HG02870 (cell line): Measurements from ENCODE around the gene KCNAB3.

Experiments used
- ATAC-seq: cut with Tn5 transposase; IDR thresholded peaks from one replicate; pipeline ENCODE4 v1.9.1; 2021; ENCODE audit warnings: mild to moderate bottlenecking, moderate library complexity; ENCODE audit not compliant: unreplicated experiment

KCNAB3 gene

DNA sequence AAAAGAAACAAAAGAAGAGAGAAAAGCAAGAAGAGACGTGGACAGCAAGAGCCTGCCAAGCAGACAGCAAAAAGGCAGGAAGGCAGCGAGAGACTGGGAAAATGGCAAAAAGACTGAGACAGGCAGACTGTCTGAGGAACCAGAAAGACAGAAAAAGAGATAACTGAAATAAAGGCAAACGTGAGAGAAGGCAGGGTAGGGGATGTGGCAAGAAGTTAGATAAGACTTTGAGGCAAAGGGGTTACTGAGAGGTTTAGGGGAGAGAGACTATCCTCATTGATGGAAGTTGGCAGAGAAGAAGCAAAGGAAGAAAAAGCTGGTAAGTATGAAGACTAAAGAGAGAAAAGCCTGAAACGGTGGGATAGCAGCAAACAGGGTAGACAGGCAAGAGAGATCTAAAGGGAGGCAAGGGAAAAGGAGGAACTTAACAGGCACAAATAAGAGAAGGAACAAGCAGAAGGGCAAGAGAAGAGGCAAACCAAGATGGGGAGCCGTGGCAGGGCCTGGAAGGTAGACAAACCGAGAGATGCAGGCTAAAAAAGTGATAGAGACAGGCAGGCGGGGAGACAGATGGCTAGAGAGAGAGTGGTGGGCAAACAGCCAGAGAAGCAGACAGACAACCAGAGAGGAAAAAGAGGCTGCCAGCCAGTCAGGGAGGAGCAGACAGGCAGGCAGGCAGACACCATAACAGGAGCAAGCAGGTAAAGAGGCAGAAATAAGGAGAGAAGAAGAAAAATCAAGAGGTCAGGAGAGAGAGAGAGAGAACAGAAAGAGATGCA, 48.2 kb downstream of the KCNAB3 start:
- no peak for ATAC-seq

DNA sequence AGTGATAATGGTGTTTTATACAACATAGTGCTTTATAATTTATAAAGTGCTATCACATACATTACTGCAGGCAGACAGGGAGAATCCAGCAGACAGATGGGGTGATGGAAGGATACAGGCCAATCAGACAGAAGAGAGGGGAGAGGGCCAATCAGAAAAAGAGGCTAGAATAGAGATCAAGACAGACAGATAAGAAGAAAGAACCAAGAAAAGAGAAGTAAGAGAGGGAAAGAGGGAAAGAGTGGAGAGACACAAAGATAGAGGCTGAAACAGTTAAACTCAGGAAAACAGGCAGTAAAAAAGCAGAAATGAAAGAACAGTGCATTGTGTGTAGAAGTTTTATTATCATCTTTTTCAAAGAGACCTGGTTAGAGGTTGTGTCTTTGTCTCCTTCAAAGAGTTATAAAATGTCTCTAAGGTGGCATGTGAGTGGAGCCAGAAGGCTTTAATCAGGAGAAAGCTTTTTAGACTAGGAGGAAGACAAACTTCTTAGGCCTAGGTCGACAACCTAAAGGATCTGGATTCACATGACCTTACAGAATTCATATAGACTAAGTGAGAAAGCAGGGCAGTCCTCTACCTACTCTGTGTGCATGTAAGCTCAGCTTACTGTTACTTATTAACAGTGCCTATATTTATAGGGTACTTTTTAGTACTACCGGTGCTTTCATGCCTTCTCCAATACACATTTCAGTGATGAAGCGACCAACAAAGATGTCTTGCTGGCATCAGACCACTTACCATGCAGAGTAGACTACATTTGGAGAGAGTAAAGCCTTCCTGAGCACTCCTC, 49.4 kb downstream of the KCNAB3 start:
- ATAC-seq: no peak

DNA sequence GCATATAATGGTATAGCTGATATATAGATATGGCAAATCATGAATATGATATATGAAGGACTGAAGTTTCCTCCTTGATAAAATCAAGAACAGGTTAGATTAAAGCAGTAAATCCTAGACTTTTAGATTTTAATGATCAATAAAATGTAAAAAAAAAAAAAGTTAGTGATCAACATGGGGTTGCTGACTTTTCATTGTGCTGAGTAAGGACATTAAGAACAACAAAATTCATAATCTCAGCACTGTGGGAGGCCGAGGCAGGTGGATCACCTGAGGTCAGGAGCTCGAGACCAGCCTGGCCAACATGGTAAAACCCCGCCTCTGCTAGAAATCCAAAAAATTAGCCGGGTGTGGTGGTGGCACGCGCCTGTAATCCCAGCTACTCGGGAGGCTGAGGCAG, 51.4 kb downstream of the KCNAB3 start:
- no peak for ATAC-seq

DNA sequence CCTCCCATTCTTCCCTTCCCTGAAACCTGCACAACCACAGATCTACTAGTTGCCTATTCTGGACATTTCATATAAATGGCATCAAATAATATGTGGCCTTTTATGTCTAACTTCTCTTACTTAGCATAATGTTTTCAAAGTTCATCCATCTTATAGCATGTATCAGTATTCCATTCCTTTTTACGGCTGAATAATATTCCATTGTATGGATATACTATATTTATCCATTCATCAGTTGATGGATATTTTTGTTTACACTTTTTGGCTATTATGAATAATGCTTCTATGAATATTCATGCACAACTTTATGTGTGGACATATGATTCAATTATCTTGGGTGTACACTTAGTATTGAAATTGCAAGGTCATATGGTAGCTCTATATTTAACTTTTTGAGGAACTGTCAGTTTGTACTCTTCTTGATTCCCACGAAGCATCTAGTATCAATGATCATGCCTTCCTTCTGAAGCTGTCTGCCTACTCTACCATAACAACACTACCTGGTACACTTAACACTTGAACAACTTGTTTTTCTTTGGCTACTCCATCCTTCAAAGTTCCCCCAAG, 53.8 kb downstream of the KCNAB3 start:
- ATAC-seq: no peak

DNA sequence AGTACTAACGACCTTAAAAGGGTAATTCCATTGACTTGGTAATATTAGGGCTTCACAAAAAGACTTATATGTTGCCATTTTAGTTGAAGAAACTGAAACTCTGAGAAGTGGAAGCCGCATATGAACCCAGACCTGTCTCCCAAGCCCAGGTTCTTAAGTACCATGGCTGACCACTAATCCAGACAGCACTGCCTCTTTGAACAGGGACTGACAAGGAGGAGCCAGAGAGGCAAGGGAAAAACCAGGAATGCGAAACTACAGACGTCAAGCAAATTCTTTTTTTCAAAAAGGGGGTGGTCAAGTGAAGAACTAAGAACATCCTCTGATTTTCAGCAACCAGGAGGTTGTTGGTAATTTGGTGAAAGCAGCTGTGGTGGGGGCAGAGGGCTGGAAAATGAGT, 56.6 kb downstream of the KCNAB3 start:
- ATAC-seq: no peak
